GM12801 (cell line): ENCODE results near the gene STK32C.

Experiments used
- TF ChIP-seq, protein P1 (sequence below): IDR thresholded peaks from one replicate; pipeline ENCODE4 v1.5.1; 2011; ENCODE audit warnings: control low read depth; ENCODE audit not compliant: insufficient read length; ENCODE audit errors: extremely low read depth

STK32C gene

DNA sequence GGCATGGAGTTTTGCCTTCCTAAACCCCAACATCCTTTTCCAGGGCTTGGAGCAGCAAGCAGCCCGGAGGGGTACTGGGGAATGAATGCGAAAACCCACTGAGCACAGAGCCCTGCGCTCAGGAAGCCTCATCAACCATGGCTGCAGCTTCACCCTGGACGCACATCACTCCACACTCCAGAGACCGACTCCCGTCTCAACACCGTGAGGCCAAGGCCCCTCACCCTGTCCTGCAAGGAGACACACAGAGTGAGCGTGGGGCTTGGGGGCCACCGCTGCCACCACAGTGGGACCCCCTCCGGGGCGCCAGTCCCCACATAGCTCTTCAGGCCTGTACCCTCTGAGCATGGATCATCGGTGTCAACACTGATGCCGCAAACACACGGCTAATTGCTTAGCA is 79.1 kb downstream of the STK32C start:
- TF ChIP-seq, protein P1, sequence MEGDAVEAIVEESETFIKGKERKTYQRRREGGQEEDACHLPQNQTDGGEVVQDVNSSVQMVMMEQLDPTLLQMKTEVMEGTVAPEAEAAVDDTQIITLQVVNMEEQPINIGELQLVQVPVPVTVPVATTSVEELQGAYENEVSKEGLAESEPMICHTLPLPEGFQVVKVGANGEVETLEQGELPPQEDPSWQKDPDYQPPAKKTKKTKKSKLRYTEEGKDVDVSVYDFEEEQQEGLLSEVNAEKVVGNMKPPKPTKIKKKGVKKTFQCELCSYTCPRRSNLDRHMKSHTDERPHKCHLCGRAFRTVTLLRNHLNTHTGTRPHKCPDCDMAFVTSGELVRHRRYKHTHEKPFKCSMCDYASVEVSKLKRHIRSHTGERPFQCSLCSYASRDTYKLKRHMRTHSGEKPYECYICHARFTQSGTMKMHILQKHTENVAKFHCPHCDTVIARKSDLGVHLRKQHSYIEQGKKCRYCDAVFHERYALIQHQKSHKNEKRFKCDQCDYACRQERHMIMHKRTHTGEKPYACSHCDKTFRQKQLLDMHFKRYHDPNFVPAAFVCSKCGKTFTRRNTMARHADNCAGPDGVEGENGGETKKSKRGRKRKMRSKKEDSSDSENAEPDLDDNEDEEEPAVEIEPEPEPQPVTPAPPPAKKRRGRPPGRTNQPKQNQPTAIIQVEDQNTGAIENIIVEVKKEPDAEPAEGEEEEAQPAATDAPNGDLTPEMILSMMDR: no peak

DNA sequence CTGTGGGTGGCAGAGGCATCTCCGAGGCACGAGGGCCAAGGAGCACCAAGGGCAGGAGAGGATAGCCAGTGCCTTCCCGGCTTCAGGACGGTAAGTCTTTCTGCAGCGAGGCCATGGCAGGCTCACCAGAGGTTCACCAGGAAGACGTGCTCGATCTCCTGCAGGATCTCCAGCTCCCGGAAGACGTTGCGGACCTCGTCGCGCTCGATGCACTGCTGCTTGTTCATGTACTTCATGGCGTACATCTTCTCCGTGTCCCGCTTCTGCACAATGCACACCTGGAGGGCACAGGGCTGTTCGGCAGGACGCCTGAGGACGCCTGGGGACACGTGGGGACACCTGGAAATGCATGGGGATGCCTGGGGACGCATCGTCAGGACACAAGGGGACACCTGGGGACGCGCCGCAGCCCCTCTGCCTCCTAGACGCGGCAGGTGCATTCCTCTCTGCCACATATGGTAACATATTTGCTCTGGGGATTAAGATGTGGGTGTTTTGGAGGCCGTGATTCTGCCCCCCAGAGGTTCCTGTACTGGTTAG is 79.8 kb downstream of the STK32C start:
- TF ChIP-seq, protein P1: no peak

DNA sequence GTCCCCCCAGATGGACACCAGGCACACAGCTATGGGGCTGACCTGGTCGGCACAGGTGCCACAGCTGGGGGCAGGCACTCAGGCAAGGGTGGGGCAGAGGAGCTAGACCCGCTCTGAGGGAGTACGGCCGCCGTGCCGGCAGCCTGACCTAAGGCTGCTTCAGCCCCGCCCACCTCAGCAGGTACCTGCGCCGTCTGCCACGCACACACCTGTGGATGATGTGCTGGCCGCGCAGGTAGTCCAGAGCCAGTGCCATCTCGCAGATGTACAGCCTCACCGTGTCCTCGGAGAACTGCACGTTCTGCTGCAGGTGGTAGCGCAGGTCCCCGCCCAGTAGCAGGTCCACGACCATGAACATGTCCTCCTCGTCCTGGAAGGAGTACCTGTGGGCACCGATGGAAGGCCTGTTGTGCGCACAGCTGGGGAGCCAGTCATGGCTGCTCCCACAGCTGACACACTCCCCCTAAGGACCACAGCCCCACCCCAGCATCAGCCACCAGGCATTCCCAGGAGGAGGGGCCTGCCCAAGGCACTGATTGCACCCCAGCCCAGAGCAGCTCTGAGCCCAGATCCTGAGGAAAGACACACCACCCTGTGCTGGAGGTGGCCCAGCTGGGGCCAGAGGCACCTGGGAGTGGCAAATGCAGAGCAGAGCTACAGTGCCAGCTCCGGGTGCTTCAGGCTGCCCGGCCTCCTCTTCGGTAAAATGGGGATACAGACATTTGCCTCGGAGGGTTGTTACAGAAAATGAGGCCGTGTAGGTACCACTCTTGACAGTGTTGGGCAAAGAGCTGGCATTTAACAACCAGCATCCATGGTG is 81.0 kb downstream of the STK32C start:
- TF ChIP-seq, protein P1: no peak

DNA sequence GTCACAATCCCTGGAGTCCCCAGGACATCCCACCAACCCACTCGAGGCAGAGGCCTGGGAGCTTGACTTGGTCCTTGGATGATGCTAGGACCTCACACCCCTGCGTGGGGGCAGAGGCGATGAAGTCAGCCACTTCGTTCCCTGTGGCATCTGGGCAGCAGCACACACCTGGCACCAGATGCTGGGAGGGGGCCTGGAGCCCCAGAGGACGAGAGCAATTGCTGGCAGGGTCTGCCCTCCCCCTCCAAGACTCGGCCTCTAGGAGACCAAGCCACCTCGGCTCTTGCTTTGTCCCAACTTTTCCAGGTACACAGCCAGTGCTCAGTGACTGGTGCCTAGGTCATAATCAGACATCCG is 81.9 kb downstream of the STK32C start:
- TF ChIP-seq, protein P1: no peak

DNA sequence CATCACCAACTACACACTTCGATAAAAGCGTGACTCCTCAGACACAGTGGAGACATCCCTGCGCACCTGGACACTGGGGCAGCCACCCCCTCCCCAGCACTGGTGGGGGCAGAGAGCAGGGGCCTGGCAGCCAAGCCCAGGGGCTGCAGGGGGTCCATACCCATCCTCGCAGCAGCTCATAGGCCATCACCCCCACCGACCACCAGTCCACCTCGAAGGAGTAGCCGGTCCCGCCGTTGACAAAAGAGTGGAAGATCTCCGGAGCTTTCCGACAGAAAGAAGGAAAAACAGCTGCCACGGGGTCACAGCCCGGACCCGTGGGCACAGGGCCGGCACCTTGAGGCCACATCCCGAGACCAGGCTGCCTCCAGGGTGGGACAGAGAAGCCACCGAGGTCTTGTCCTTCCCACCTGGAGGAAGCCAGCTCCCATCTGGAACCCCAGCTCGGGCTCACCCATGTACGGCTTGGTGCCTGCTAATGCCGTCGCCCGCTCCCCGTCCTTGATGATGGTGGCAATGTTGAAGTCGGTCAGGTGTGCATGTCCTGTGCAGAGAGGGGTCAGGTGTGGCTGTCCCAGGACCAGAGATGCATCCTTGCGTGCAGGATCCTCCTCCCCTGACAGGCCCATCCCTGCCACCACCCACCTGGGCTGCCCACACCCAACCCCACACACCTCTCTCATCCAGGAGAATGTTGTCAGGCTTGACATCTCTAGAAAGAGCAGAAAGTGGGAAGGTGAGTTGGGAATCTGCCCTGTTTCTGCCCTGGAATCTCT is 82.5 kb downstream of the STK32C start:
- TF ChIP-seq, protein P1: no peak

DNA sequence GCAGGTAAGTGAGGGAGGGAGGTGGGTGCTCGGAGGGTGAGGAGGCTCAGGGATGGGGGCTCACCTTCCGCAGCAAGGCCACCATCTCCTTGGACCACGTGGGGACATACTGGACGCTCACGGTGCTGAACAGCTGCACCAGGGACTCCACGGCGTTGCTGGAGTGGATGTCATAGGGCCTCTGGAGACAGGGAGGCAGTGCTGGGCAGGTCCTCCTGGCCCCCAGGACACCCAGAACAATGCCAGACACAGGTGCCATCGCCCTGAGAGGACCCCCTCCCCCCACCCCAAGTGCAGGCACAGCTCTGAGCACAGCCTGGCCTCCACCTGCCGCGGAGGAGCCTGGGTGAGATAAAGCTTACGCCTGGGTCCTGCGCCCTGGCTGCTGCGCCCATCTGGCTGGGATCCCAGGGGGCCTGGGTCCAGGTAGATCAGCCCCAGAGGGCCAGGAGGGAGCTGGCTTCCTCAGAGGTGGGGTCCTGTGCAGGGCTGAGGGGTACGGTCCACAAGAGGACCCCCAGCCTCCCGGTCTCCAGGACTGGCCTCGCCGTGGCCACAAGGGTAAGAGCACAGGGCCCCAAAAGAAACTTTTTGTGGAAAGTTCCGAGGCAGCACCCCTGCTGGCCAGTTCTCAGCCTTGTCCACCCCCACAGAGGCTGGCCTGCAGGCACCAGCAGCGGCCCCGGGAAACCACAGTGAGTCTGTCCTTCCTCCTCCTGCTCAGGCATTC is 83.2 kb downstream of the STK32C start:
- TF ChIP-seq, protein P1: no peak
